ENCODE measurements around the gene ACAA2.

ACAA2 gene

GRCh38 chr18:49832221-49832647 is 18.9 kb upstream of the ACAA2 start:
- Histone ChIP-seq H3K9me2 (replicated peaks; ENCODE audit: control insufficient read depth, low read length) (no peaks in the 10 kb centered on the region), H3K36me3 (ENCODE audit: control insufficient read depth, low read length) (no peaks in the 10 kb centered on the region), H3K4me3 (ENCODE audit: low read length) (no peak overlapping the region), H3K27ac (ENCODE audit: low read depth, low read length) (no peak overlapping the region), H3K4me2 (ENCODE audit: low read length) (no peak overlapping the region), H3K27me3 (ENCODE audit: control insufficient read depth, low read length) (peaks cover 26% of the 10 kb centered on the region), H3K79me2 (ENCODE audit: control insufficient read depth, low read length) (no peaks in the 10 kb centered on the region), H4K20me1 (ENCODE audit: control insufficient read depth, insufficient read depth, low read depth, low read length) (no peaks in the 10 kb centered on the region), H3K4me1 (ENCODE audit: control insufficient read depth, low read length) (no peaks in the 10 kb centered on the region), H3F3A (ENCODE audit: control insufficient read depth, insufficient read depth) (no peaks in the 10 kb centered on the region), H3K9me3 (ENCODE audit: control insufficient read depth, insufficient read depth, low read length) (no peaks in the 10 kb centered on the region; the same call in 1 of the 2 replicates)
- TF ChIP-seq CTCF (IDR thresholded peaks at IDR 0.05; ENCODE audit: low read depth, low read length, poor library complexity, severe bottlenecking) (no peak), EZH2phosphoT487 (IDR thresholded peaks at IDR 0.05; ENCODE audit: borderline replicate concordance, low read length) (no peak)

GRCh38 chr18:49827996-49828395 is 14.7 kb upstream of the ACAA2 start:
- H3F3A ChIP-seq (ENCODE audit: control insufficient read depth, insufficient read depth) = no peaks in the 10 kb centered on the region
- no peaks in the 10 kb centered on the region for H3K9me2 ChIP-seq (replicated peaks; ENCODE audit: control insufficient read depth, low read length)
- no peaks in the 10 kb centered on the region for H3K79me2 ChIP-seq (ENCODE audit: control insufficient read depth, low read length)
- no peaks in the 10 kb centered on the region; the same call in 1 of the 2 replicates for H3K9me3 ChIP-seq (ENCODE audit: control insufficient read depth, insufficient read depth, low read length)
- H3K4me3 ChIP-seq (ENCODE audit: low read length) = no peak overlapping the region
- no peaks in the 10 kb centered on the region for H3K4me1 ChIP-seq (ENCODE audit: control insufficient read depth, low read length)
- no peaks in the 10 kb centered on the region for H3K36me3 ChIP-seq (ENCODE audit: control insufficient read depth, low read length)
- no peaks in the 10 kb centered on the region for H4K20me1 ChIP-seq (ENCODE audit: control insufficient read depth, insufficient read depth, low read depth, low read length)
- H3K27ac ChIP-seq (ENCODE audit: low read depth, low read length) = no peak overlapping the region
- H3K27me3 ChIP-seq (ENCODE audit: control insufficient read depth, low read length) = peaks cover 23% of the 10 kb centered on the region
- no peak overlapping the region for H3K4me2 ChIP-seq (ENCODE audit: low read length)
- TF ChIP-seq EZH2phosphoT487 (IDR thresholded peaks at IDR 0.05; ENCODE audit: borderline replicate concordance, low read length) = no peak
- TF ChIP-seq CTCF (IDR thresholded peaks at IDR 0.05; ENCODE audit: low read depth, low read length, poor library complexity, severe bottlenecking) = no peak

- Histone ChIP-seq H3K27me3 (ENCODE audit: control insufficient read depth, low read length) (peaks cover 2% of the 10 kb centered on the region; the same call in 1 of the 2 replicates), H3K9me2 (replicated peaks; ENCODE audit: control insufficient read depth, low read length) (no peaks in the 10 kb centered on the region), H3F3A (ENCODE audit: control insufficient read depth, insufficient read depth) (no peaks in the 10 kb centered on the region), H3K36me3 (ENCODE audit: control insufficient read depth, low read length) (no peaks in the 10 kb centered on the region), H3K4me1 (ENCODE audit: control insufficient read depth, low read length) (no peaks in the 10 kb centered on the region), H3K4me2 (ENCODE audit: low read length) (no peak overlapping the region), H3K79me2 (ENCODE audit: control insufficient read depth, low read length) (no peaks in the 10 kb centered on the region), H3K27ac (ENCODE audit: low read depth, low read length) (no peak overlapping the region), H3K4me3 (ENCODE audit: low read length) (no peak overlapping the region), H3K9me3 (ENCODE audit: control insufficient read depth, insufficient read depth, low read length) (no peaks in the 10 kb centered on the region), H4K20me1 (ENCODE audit: control insufficient read depth, insufficient read depth, low read depth, low read length) (no peaks in the 10 kb centered on the region)
- no peak for TF ChIP-seq EZH2phosphoT487 (IDR thresholded peaks at IDR 0.05; ENCODE audit: borderline replicate concordance, low read length)
- no peak for TF ChIP-seq CTCF (IDR thresholded peaks at IDR 0.05; ENCODE audit: low read depth, low read length, poor library complexity, severe bottlenecking)
Observed at GRCh38 chr18:49819823-49820671, 6.7 kb upstream of the ACAA2 start.
